ENCODE results near the gene NPHP4.
"Not testable (repeated sequence)": the region's sequence is repeated elsewhere in the genome, so short reads cannot be mapped to it uniquely, and the experiment has no call there.

The NPHP4 gene

GRCh38 chr1:5855196-5855897, 136.9 kb downstream of the NPHP4 start:
- DNase-seq (ENCODE audit: low spot score) = no peak

DNA sequence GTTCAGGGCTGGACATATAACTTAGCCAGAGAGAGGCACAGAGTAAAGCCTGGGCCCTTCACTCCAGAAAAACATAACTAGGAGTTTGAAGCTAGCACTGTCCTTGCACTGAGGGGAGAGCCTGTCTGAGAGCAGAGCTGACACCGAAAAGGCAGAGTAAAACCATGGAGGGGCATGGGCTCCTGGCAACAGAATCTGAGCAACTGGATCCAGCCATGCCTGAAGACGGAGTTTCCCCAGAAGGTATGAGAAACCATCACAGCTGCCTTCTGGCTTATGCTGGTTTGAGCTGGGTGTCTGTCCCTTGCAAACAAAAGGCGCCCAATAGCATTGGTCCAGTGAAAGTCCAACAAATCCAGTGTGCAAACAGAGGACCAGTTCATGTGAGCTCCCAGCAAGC, 137.5 kb downstream of the NPHP4 start:
- no peak for DNase-seq (ENCODE audit: low spot score)

GRCh38 chr1:5853858-5854257, 138.4 kb downstream of the NPHP4 start:
- DNase-seq (ENCODE audit: low spot score) = not testable (repeated sequence)

- DNase-seq (ENCODE audit: low spot score) = no peak
These were observed 141.7 kb downstream of the NPHP4 start for GRCh38 chr1:5850503-5850902.

DNA sequence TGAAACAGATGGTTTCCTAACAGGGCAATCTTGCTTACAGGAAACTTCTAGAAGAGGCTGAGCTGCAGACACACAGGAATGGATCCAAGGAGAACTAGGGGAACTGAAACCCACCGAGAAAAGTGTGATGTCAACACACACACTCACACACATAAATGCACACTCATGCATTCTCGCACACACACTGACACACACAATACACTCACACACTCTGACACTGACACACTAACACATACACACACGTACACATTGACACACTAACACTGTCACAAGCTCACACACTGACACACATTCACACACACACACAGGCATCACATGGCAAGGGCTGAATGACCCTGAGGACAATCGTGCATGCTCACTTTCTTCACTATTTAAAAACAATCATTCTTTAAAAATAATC, 142.7 kb downstream of the NPHP4 start:
- no peak for DNase-seq (ENCODE audit: low spot score)

DNA sequence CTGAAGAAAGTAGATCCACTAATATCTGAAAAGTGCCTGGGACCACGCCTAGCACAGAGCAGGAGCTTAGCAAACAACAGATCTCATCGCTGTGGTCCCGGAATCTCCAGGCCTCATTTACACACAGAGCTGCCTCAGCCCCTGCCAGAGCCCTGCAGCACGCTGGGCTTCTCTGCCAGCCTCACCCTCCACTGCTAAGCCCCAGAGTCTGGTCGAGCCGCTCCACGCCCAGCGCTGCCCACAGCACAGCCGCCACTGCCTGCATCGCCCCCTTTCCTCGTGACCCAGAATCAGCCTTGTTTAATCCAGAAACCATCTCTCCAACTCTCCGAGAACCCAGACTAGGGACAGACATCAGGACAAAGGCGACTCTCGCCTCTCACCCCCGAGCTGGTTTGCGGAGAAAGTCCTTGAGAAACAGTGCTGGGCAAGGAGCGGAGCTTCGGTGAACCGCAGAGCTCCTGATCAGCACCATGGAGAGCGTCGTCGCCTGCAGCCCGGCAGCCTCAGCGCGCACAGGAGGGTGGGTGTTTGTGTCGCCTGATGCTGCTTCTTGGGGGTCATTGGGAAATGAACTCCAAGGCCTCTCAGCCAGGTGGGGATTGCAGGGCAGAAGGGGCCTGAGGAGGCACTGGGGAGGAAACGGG, 145.1 kb downstream of the NPHP4 start:
- peak; percentile 37 for DNase-seq (ENCODE audit: low spot score)

DNA sequence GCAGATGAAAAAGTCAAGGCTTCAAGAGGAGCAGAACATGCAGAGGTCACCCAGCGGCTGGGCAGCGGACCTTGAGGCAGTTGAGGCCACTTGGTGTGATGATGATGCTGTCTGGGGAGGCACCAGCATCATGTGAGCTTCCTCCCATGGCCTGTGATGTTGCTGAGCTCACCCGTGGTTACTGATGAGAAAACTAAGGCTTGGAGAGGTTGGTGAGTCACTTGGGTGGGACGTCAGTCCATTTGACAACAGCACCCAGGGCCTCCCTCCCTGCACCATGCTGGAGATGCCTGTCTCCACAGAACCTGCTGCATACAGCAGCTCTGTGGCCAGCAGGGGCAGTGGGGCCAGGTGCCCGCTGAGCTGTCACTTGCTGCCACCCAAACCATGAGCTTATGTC, 146.8 kb downstream of the NPHP4 start:
- DNase-seq (ENCODE audit: low spot score) = no peak

GRCh38 chr1:5844442-5844841, 147.8 kb downstream of the NPHP4 start:
- no peak for DNase-seq (ENCODE audit: low spot score)

DNA sequence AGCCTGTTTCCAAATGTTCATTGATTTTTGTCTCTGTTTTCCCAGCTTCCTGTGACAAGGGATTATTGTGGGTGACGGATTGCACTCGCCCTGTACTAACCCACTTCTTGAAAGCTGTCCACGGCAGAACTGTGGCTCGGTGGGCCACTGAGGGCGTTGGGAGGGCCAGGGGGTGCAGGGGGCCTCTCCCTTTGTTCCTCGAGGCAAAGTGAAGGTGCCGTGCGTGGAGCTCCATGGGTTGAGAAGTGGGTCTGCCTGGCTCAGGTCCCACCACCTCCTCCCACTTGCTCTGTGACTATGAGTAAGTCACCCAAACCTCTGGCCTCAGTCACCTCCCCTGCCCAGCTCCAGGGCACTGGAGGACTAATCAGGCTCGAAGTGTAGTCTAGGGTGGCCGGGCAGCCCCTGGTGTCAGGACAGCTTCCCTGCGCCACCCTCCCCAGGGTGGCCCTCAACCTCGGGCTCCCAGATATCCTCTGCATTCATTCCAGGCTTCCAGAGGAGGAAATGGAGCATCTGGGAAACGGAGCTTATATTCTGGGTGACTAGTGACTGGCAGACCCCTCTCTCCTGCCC, 148.6 kb downstream of the NPHP4 start:
- no peak for DNase-seq (ENCODE audit: low spot score)

DNA sequence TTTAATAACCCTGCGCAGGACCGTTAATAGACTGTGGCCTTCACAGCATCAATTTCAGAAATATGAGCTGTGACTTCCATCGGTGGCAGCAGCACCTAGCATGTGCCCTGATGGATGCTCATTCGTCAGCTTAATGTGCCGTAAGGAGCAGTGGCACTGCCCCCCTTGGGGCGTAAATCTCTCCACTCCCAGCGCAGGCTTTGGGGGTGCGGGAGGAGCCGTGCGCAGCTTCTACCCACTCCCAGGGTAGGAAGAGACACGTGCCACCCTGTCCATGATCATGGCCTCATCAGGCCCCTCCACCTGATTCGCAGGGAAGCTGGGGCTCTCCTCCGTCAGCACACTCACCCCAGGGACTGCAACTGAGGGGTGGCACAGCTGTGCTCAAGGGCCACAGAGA, 149.5 kb downstream of the NPHP4 start:
- no peak for DNase-seq (ENCODE audit: low spot score)

GRCh38 chr1:5840551-5841001, 151.6 kb downstream of the NPHP4 start:
- DNase-seq (ENCODE audit: low spot score) = no peak

DNA sequence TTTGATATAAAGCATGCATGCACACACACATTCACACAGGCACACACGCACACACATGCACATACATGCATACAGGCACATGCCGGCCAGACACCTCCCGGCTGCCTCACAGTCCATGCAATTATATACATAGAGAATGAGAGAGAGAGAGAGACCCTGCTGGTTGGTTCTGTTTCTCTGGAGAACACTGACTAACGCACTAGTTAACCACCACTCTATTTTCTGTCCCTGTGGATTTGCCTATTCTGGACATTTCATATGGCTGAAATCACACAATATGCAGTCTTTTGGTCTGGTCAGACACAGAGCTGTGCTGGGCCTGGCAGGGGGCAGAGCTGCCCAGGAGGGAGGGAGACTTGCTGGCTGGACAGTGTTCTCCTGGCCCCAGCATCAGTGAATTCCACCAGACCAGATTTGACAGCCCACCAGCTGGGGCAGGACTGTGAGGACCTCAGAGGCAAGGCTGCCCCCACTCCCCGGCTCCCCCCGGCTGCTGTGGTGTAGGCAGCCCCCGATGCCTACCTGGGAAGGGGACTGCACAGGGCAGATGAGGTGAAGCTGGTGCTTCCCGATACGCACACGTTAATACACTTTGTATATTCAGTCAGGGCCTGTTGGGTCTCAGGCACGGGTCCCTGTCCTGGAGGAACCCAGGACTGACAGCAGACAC, 152.2 kb downstream of the NPHP4 start:
- no peak for DNase-seq (ENCODE audit: low spot score)

- no peak for DNase-seq (ENCODE audit: low spot score)
These were observed 152.9 kb downstream of the NPHP4 start for GRCh38 chr1:5839161-5839880.

DNA sequence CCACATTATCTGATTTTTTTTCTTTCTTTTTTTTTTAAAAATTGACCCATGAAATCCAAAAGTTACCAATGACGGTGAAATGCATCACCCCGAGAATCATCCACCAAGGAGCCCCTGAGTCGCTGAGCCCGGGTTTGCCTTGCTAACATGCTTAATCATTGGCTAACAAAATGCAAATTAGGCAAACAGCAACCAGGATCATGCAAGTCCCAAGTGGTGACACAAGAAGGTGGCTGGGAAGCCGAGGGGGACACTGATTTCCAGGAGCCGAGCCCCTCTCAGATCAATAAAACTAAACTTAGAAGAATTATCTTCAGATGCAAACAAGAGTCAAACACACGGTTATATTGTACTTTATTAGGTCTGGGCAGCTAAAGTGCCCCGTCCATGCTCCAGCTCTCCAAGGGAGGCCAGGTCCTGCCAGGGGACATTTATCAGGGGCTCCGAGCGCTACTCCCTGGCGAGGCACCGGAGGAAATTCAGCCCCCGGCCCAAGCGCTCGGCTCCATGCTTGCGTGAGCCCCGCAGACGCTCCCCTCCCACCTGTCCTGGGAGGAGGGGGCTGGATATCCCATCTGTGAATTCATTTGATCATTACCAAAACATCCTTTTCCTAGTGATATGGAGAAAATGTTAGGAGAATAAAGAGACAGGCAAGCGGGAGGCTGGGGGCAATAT, 154.1 kb downstream of the NPHP4 start:
- DNase-seq (ENCODE audit: low spot score) = no peak

DNA sequence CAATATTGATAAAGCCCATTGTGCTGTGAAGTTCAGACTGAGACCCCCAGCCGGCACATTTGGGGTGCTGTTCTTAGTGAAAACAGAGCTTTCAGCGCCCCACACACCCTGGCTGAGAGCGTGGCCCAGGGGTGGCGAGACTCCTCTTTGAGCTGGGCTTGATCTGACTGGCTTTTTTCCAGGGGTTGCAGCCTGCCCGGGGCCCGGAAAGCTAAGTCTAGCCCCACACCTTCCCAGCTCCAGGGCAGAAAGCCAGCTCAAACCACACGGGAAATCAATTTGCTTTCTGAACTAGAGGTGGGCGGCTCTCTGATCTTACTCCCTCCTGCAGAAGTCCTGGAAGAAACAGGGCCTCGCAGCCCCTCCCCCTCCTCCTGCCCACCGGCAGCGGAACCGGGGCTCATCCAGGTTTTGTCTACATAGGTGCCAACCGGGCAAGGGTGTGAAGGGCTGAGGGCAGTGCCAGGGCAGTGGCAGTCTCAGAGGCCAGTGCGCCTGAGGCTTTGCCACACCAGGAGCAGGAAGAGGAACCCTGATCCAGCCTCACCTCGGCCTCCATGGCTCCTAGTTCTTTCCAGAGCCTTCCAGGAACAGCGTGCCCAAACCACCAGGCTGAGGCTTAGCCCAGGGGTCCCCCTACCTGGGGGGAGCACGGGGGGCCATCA, 155.3 kb downstream of the NPHP4 start:
- DNase-seq (ENCODE audit: low spot score) = no peak

GRCh38 chr1:5835179-5835562, 157.1 kb downstream of the NPHP4 start:
- DNase-seq (ENCODE audit: low spot score) = no peak

GRCh38 chr1:5834477-5835178, 157.6 kb downstream of the NPHP4 start:
- DNase-seq (ENCODE audit: low spot score) = no peak

GRCh38 chr1:5833911-5834310, 158.3 kb downstream of the NPHP4 start:
- DNase-seq (ENCODE audit: low spot score) = no peak

DNA sequence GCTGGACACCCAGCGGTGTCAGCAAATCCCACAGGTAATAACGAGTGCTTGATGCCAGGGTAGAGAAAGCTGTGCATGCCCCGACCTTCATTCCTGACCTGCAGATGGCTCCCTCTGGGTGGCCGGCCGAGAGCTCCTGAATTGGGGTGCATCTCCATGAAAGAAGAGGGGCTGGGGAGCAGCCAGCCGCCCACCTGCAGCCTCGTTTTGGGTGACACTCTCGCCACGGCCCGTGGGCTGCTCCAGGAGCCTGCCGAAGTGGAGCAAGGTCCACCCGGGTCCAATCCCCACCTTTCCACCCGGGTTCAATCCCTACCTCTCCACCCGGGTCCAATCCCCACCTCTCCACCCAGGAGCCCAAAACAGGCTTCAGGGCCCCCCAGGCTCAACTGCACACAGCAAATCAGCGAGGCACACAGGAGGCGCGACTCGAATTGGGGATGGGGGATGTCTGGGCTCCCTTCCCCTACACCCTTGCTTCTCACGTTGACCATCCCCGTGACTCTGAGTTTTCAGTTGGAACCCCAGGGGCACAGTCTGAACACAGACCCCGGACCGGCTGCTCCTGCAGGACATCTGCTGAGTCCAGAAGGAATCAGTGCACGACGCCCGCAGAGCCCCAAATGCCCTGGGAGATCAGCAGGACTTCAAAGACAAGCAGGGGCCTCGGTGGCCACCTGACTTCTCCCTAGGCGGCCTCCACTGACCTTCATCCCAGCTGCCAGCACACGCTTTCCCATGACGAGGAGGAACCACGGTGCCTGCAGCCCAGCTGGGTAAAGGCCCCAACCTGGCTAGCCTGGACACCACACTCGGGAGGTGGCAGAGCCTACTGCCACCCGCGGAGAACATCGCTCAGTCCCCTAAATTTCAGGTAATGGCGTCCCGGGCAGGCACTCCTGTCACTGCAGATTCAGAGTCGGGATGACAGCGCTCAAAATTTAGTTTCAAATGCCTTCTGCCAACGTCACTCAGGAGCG, 159.0 kb downstream of the NPHP4 start:
- DNase-seq (ENCODE audit: low spot score) = no peak
